Natural killer cell treated with Interleukin-12 subunit alpha and Interleukin-12 subunit beta and Interleukin-15 and Interleukin-18, amount 100 ng/mL, for 72 hours (primary cell): ENCODE data around the gene SLC26A9. TPM values are rescaled to one million over a fixed set of nuclear protein-coding genes. Genes with fewer than 3 reads are reported as not detected.

Source experiments
- ATAC-seq, 2 donors: fragments of 150-1000 bp; cut with Tn5 transposase in 1 of 2; sonication (Bioruptor Pico), chemical (Tn5 transposase) in 1 of 2; 2 replicates each; pipeline ENCODE4 v1.10.0; 2021
- DNase-seq: peaks from one replicate; pipeline ENCODE4 v3.0.0; 2022; ENCODE audit warnings: low spot score
- H3K27ac Mint-ChIP-seq, 2 donors: 1 replicate in 1 of 2; 2 replicates in 1 of 2; pipeline ENCODE4 v1.8.0; 2022; ENCODE audit warnings: mixed read lengths in 2 of 2, mild to moderate bottlenecking in 1 of 2, moderate library complexity in 1 of 2
- H3K27me3 Mint-ChIP-seq, 2 donors: 1 replicate in 1 of 2; 2 replicates in 1 of 2; pipeline ENCODE4 v1.8.0; 2022; ENCODE audit warnings: mixed read lengths in 2 of 2
- H3K36me3 Mint-ChIP-seq: one replicate; pipeline ENCODE4 v1.8.0; 2022; ENCODE audit warnings: mixed read lengths
- H3K4me1 Mint-ChIP-seq, 2 donors: 1 replicate in 1 of 2; 2 replicates in 1 of 2; pipeline ENCODE4 v1.8.0; 2022; ENCODE audit warnings: low read depth in 2 of 2, mixed read lengths in 2 of 2, mild to moderate bottlenecking in 1 of 2
- H3K4me3 Mint-ChIP-seq: one replicate; pipeline ENCODE4 v1.8.0; 2022; ENCODE audit warnings: mixed read lengths
- H3K9me3 Mint-ChIP-seq: 2 replicates; pipeline ENCODE4 v1.8.0; 2022; ENCODE audit warnings: mixed read lengths
- total RNA-seq, 2 donors: library from RNA; stranded (reverse); gene quantifications; one replicate each; pipeline ENCODE4 v1.2.3, GENCODE V29; 2022

Gene SLC26A9
- total RNA-seq, result not detected

- Mint-ChIP-seq H3K9me3 (no peaks in the 10 kb centered on the region), H3K27ac (no peak within 1 kb of the TSS), H3K36me3 (no peaks in the 10 kb centered on the region), H3K27me3 (peaks cover 26 to 27% of the 10 kb centered on the region in 2 donors), H3K4me1 (no peaks in the 10 kb centered on the region), H3K4me3 (no peak within 1 kb of the TSS)
- ATAC-seq (peak in 1 of 2 donors; percentile 34), DNase-seq (no peak)
These were observed at the start of gene SLC26A9 for GRCh38 chr1:205943245-205943644. Gene SLC26A9, minus strand, starts transcription at chr1:205943456. Its CDS starts 7,636 bp downstream, at chr1:205935820.

GRCh38 chr1:205992218-205992882 lies 49.1 kb upstream of the SLC26A9 start:
- Mint-ChIP-seq H3K9me3 (no peaks in the 10 kb centered on the region), H3K4me1 (peaks cover 0 to 5% of the 10 kb centered on the region in 2 donors), H3K27me3 (peaks cover 14 to 36% of the 10 kb centered on the region in 2 donors), H3K4me3 (no peak overlapping the region), H3K36me3 (no peaks in the 10 kb centered on the region), H3K27ac (no peak overlapping the region)
- no peak for ATAC-seq
- DNase-seq, result no peak

- Mint-ChIP-seq H3K9me3 (no peaks in the 10 kb centered on the region), H3K4me1 (peaks cover 0 to under 1% of the 10 kb centered on the region in 2 donors), H3K27ac (no peak overlapping the region), H3K27me3 (peaks cover 14 to 25% of the 10 kb centered on the region in 2 donors), H3K36me3 (no peaks in the 10 kb centered on the region), H3K4me3 (no peak overlapping the region)
- ATAC-seq (no peak), DNase-seq (no peak)
These were observed 48.0 kb upstream of the SLC26A9 start for GRCh38 chr1:205991237-205991636.

- ATAC-seq (no peak), DNase-seq (no peak)
- Mint-ChIP-seq H3K9me3 (no peaks in the 10 kb centered on the region), H3K4me3 (no peak overlapping the region), H3K4me1 (no peaks in the 10 kb centered on the region), H3K36me3 (no peaks in the 10 kb centered on the region), H3K27me3 (peaks cover 14 to 25% of the 10 kb centered on the region in 2 donors), H3K27ac (no peak overlapping the region)
These were observed 47.0 kb upstream of the SLC26A9 start for GRCh38 chr1:205990226-205990625.

- no peak for DNase-seq
- H3K4me3 Mint-ChIP-seq, result no peak overlapping the region
- H3K36me3 Mint-ChIP-seq, result no peaks in the 10 kb centered on the region
- H3K27me3 Mint-ChIP-seq, result peaks cover 14 to 25% of the 10 kb centered on the region in 2 donors
- H3K9me3 Mint-ChIP-seq, result no peaks in the 10 kb centered on the region
- ATAC-seq, result no peak
- no peaks in the 10 kb centered on the region for H3K4me1 Mint-ChIP-seq
- no peak overlapping the region for H3K27ac Mint-ChIP-seq
These were observed 46.5 kb upstream of the SLC26A9 start for GRCh38 chr1:205989786-205990185.

- no peak overlapping the region for H3K27ac Mint-ChIP-seq
- ATAC-seq (no peak), DNase-seq (no peak)
- no peaks in the 10 kb centered on the region for H3K36me3 Mint-ChIP-seq
- H3K4me3 Mint-ChIP-seq, result no peak overlapping the region
- H3K4me1 Mint-ChIP-seq, result no peaks in the 10 kb centered on the region
- H3K27me3 Mint-ChIP-seq, result peaks cover 14 to 25% of the 10 kb centered on the region in 2 donors
- H3K9me3 Mint-ChIP-seq, result no peaks in the 10 kb centered on the region
These were observed 45.3 kb upstream of the SLC26A9 start for GRCh38 chr1:205988585-205988995.

- no peak overlapping the region for H3K27ac Mint-ChIP-seq
- no peaks in the 10 kb centered on the region for H3K36me3 Mint-ChIP-seq
- peaks cover 12 to 20% of the 10 kb centered on the region in 2 donors for H3K27me3 Mint-ChIP-seq
- H3K4me3 Mint-ChIP-seq, result no peak overlapping the region
- DNase-seq (no peak), ATAC-seq (no peak)
- H3K9me3 Mint-ChIP-seq, result no peaks in the 10 kb centered on the region
- H3K4me1 Mint-ChIP-seq, result no peaks in the 10 kb centered on the region
These were observed 43.6 kb upstream of the SLC26A9 start for GRCh38 chr1:205986861-205987260.

- Mint-ChIP-seq H3K27me3 (peaks cover 8 to 15% of the 10 kb centered on the region in 2 donors), H3K36me3 (no peaks in the 10 kb centered on the region), H3K4me1 (no peaks in the 10 kb centered on the region), H3K4me3 (no peak overlapping the region), H3K27ac (no peak overlapping the region), H3K9me3 (no peaks in the 10 kb centered on the region)
- no peak for ATAC-seq
- DNase-seq, result no peak
These were observed 43.0 kb upstream of the SLC26A9 start for GRCh38 chr1:205986292-205986691.

GRCh38 chr1:205985330-205986005 lies 42.2 kb upstream of the SLC26A9 start:
- Mint-ChIP-seq H3K9me3 (no peaks in the 10 kb centered on the region), H3K4me3 (no peak overlapping the region), H3K4me1 (no peaks in the 10 kb centered on the region), H3K27me3 (peaks cover 7 to 13% of the 10 kb centered on the region in 2 donors), H3K27ac (no peak overlapping the region), H3K36me3 (no peaks in the 10 kb centered on the region)
- no peak for DNase-seq
- no peak for ATAC-seq

GRCh38 chr1:205983925-205984725 lies 40.9 kb upstream of the SLC26A9 start:
- DNase-seq, result no peak
- ATAC-seq, result no peak
- H3K4me3 Mint-ChIP-seq, result no peak overlapping the region
- H3K9me3 Mint-ChIP-seq, result no peaks in the 10 kb centered on the region
- peaks cover 0 to 2% of the 10 kb centered on the region in 2 donors for H3K27me3 Mint-ChIP-seq
- no peak overlapping the region for H3K27ac Mint-ChIP-seq
- no peaks in the 10 kb centered on the region for H3K4me1 Mint-ChIP-seq
- no peaks in the 10 kb centered on the region for H3K36me3 Mint-ChIP-seq

- H3K27ac Mint-ChIP-seq, result no peak overlapping the region
- H3K4me1 Mint-ChIP-seq, result no peaks in the 10 kb centered on the region
These were observed 38.0 kb upstream of the SLC26A9 start for GRCh38 chr1:205981257-205981656.

GRCh38 chr1:205980237-205980870 lies 37.1 kb upstream of the SLC26A9 start:
- no peaks in the 10 kb centered on the region for H3K27me3 Mint-ChIP-seq
- H3K36me3 Mint-ChIP-seq, result no peaks in the 10 kb centered on the region
- no peaks in the 10 kb centered on the region for H3K9me3 Mint-ChIP-seq
- no peak overlapping the region for H3K27ac Mint-ChIP-seq
- no peaks in the 10 kb centered on the region for H3K4me1 Mint-ChIP-seq
- no peak for DNase-seq
- ATAC-seq, result no peak
- H3K4me3 Mint-ChIP-seq, result no peak overlapping the region

More at GRCh38 chr1:205981257-205981656, 38.0 kb upstream of the SLC26A9 start:
- Mint-ChIP-seq H3K9me3 (no peaks in the 10 kb centered on the region), H3K36me3 (no peaks in the 10 kb centered on the region), H3K27me3 (no peaks in the 10 kb centered on the region), H3K4me3 (no peak overlapping the region)
- no peak for ATAC-seq
- no peak for DNase-seq

- ATAC-seq, result no peak
- Mint-ChIP-seq H3K27ac (no peak overlapping the region), H3K4me3 (no peak overlapping the region), H3K9me3 (peaks cover 7% of the 10 kb centered on the region), H3K36me3 (no peaks in the 10 kb centered on the region), H3K27me3 (no peaks in the 10 kb centered on the region), H3K4me1 (peaks cover 8 to 9% of the 10 kb centered on the region in 2 donors)
- no peak for DNase-seq
These were observed 36.0 kb upstream of the SLC26A9 start for GRCh38 chr1:205979301-205979700.
